ENCODE data around the gene PDLIM7.

Gene PDLIM7

DNA sequence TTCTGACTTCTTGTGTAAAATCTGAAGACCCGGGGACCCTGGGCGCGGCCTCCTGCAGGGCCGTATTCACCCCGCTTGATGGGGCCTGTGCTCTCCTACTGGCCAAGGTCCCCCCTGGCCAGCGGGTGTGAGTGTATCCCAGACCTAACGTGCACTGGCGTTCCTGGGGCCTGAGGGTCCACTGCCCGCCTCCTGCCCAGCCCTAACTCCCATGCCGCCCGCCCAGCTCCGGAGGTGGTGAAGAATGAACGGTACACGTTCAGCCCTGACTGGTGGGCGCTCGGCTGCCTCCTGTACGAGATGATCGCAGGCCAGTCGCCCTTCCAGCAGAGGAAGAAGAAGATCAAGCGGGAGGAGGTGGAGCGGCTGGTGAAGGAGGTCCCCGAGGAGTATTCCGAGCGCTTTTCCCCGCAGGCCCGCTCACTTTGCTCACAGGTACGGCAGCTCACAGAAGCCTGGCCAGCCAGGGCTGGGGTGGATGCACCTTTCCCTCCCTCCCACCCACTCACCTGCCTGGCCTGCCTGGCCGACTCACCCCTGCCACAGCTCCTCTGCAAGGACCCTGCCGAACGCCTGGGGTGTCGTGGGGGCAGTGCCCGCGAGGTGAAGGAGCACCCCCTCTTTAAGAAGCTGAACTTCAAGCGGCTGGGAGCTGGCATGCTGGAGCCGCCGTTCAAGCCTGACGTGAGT lies 61.4 kb downstream of the PDLIM7 start:
- no peak overlapping the region for H2AK5ac ChIP-seq (ENCODE audit: low read length, severe bottlenecking)
- H2AFZ ChIP-seq (ENCODE audit: low read depth, low read length) = no peak overlapping the region
- H2BK15ac ChIP-seq (ENCODE audit: low read depth, poor library complexity, severe bottlenecking) = no peak overlapping the region
- H3K4me3 ChIP-seq (ENCODE audit: insufficient read depth in 1 of 2, low read depth in 1 of 2, low read length in 2 of 2) = no peak overlapping the region
- H2BK120ac ChIP-seq (ENCODE audit: low read depth, low read length) = no peak overlapping the region
- peaks cover 9% of the 10 kb centered on the region for H3K79me1 ChIP-seq (replicated peaks; ENCODE audit: low read length, poor library complexity, severe bottlenecking)
- no peak overlapping the region for H4K91ac ChIP-seq (ENCODE audit: low read length)
- H2BK5ac ChIP-seq (ENCODE audit: low read depth, low read length, poor library complexity, severe bottlenecking) = no peak overlapping the region
- H3K36me3 ChIP-seq (ENCODE audit: control insufficient read depth in 1 of 2, insufficient read depth in 2 of 2, low read depth in 1 of 2, low read length in 2 of 2) = peaks cover 63 to 77% of the 10 kb centered on the region in 2 experiments
- H3K4ac ChIP-seq (ENCODE audit: low read depth in 1 of 2, low read length in 2 of 2) = no peak overlapping the region
- H3K14ac ChIP-seq (ENCODE audit: low read length in 2 of 2) = no peak overlapping the region
- no peak overlapping the region for H2BK12ac ChIP-seq (ENCODE audit: low read length in 2 of 2)
- no peak for DNase-seq
- no peak overlapping the region for H3K18ac ChIP-seq (ENCODE audit: low read depth in 1 of 2, low read length in 2 of 2)
- no peaks in the 10 kb centered on the region for H3K27me3 ChIP-seq (ENCODE audit: control insufficient read depth in 1 of 2, insufficient read depth in 1 of 2, low read length in 2 of 2)
- H3K27ac ChIP-seq (ENCODE audit: low read length, poor library complexity, severe bottlenecking) = no peak overlapping the region
- H3K4me1 ChIP-seq (ENCODE audit: control insufficient read depth, insufficient read depth, low read depth, low read length) = no peaks in the 10 kb centered on the region
- no peak overlapping the region for H3K23ac ChIP-seq (ENCODE audit: low read length in 2 of 2)
- H3K9ac ChIP-seq (ENCODE audit: low read length) = no peak overlapping the region
- no peaks in the 10 kb centered on the region for H3K9me3 ChIP-seq (ENCODE audit: control insufficient read depth, low read length)
- H3K4me2 ChIP-seq (ENCODE audit: low read length, poor library complexity, severe bottlenecking) = no peak overlapping the region
- peak overlapping the region; percentile 19 for H4K8ac ChIP-seq (ENCODE audit: low read length)
- WGBS = 97% methylated on average over 36 of the region's 37 CpGs

DNA sequence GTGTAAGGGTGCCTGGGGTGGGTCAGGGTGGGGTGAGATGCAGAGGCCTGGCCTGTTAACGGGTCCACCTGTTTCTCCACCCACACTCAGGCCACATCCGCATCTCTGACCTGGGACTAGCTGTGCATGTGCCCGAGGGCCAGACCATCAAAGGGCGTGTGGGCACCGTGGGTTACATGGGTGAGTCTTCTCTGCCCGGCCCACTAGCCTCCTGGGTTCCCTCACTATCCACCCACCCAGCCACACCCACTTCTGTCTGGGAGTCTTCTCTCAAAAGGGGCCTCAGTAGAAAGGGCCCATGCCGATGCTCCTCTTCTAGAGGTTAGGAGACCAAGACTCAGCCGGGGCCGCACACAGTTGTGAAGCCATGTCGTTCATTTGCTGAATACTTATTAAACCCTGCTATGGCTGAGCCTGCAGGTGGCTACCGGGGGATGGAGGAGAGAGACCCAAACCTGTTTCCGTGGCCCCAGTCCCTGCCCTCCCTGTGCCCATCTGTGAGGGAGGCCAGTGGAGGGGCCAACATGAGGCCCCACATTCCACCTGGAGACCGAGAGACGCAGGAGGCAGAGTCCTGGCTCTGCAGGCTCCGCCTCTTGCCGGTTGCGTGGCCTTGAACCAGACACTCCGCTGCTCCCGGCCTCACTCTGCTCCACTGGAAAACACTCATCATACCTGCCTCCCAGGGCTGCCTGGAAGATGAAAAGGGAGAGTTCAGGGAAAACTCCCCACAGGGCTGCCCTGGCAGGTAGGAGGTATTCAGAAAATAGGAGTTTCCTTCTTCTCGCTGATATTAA lies 62.3 kb downstream of the PDLIM7 start:
- no peak overlapping the region for H3K14ac ChIP-seq (ENCODE audit: low read length in 2 of 2)
- peaks cover 16% of the 10 kb centered on the region for H3K79me1 ChIP-seq (replicated peaks; ENCODE audit: low read length, poor library complexity, severe bottlenecking)
- no peaks in the 10 kb centered on the region for H3K27me3 ChIP-seq (ENCODE audit: control insufficient read depth in 1 of 2, insufficient read depth in 1 of 2, low read length in 2 of 2)
- 94% methylated on average over 18 of the region's 20 CpGs for WGBS
- DNase-seq = no peak
- no peak overlapping the region for H4K91ac ChIP-seq (ENCODE audit: low read length)
- no peaks in the 10 kb centered on the region for H3K9me3 ChIP-seq (ENCODE audit: control insufficient read depth, low read length)
- no peak overlapping the region for H3K4me2 ChIP-seq (ENCODE audit: low read length, poor library complexity, severe bottlenecking)
- H2BK120ac ChIP-seq (ENCODE audit: low read depth, low read length) = no peak overlapping the region
- no peak overlapping the region for H2AK5ac ChIP-seq (ENCODE audit: low read length, severe bottlenecking)
- H2BK15ac ChIP-seq (ENCODE audit: low read depth, poor library complexity, severe bottlenecking) = no peak overlapping the region
- no peaks in the 10 kb centered on the region for H3K4me1 ChIP-seq (ENCODE audit: control insufficient read depth, insufficient read depth, low read depth, low read length)
- no peak overlapping the region for H3K9ac ChIP-seq (ENCODE audit: low read length)
- peaks cover 69 to 77% of the 10 kb centered on the region in 2 experiments for H3K36me3 ChIP-seq (ENCODE audit: control insufficient read depth in 1 of 2, insufficient read depth in 2 of 2, low read depth in 1 of 2, low read length in 2 of 2)
- H4K8ac ChIP-seq (ENCODE audit: low read length) = no peak overlapping the region
- no peak overlapping the region for H2BK5ac ChIP-seq (ENCODE audit: low read depth, low read length, poor library complexity, severe bottlenecking)
- no peak overlapping the region for H3K4ac ChIP-seq (ENCODE audit: low read depth in 1 of 2, low read length in 2 of 2)
- H2BK12ac ChIP-seq (ENCODE audit: low read length in 2 of 2) = no peak overlapping the region
- H3K27ac ChIP-seq (ENCODE audit: low read length, poor library complexity, severe bottlenecking) = no peak overlapping the region
- no peak overlapping the region for H3K23ac ChIP-seq (ENCODE audit: low read length in 2 of 2)
- no peak overlapping the region for H3K18ac ChIP-seq (ENCODE audit: low read depth in 1 of 2, low read length in 2 of 2)
- no peak overlapping the region for H2AFZ ChIP-seq (ENCODE audit: low read depth, low read length)
- H3K4me3 ChIP-seq (ENCODE audit: insufficient read depth in 1 of 2, low read depth in 1 of 2, low read length in 2 of 2) = no peak overlapping the region

DNA sequence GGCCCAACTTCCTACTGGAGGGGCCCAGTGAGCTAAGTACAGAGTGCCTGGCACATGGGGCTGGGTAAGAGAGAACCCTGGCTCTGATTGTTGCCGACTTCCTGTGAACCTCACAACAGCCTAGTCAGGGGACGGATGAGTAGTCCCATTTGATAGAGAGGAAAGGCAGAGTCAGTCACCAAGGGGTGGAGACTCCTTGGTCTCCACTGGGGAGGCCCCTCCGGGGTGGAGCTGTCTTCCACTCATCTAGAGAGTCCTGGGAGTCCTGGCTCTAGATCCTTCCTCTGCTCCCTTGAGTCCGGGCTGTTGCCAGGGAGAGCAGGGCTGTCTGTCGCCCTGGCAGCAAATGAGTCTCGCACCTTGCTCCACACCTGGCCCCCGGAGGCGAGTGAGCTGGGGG lies 63.0 kb downstream of the PDLIM7 start:
- no peak overlapping the region for H3K4me3 ChIP-seq (ENCODE audit: insufficient read depth in 1 of 2, low read depth in 1 of 2, low read length in 2 of 2)
- WGBS = 93% methylated on average over 8 of the region's 8 CpGs
- no peak for DNase-seq
- H2BK120ac ChIP-seq (ENCODE audit: low read depth, low read length) = no peak overlapping the region
- H3K27me3 ChIP-seq (ENCODE audit: control insufficient read depth in 1 of 2, insufficient read depth in 1 of 2, low read length in 2 of 2) = no peaks in the 10 kb centered on the region
- H2BK15ac ChIP-seq (ENCODE audit: low read depth, poor library complexity, severe bottlenecking) = no peak overlapping the region
- no peak overlapping the region for H4K8ac ChIP-seq (ENCODE audit: low read length)
- no peak overlapping the region for H2BK5ac ChIP-seq (ENCODE audit: low read depth, low read length, poor library complexity, severe bottlenecking)
- H3K9ac ChIP-seq (ENCODE audit: low read length) = peak overlapping the region; percentile 2
- H3K79me1 ChIP-seq (replicated peaks; ENCODE audit: low read length, poor library complexity, severe bottlenecking) = peaks cover 21% of the 10 kb centered on the region
- peaks cover 69 to 78% of the 10 kb centered on the region in 2 experiments for H3K36me3 ChIP-seq (ENCODE audit: control insufficient read depth in 1 of 2, insufficient read depth in 2 of 2, low read depth in 1 of 2, low read length in 2 of 2)
- no peak overlapping the region for H4K91ac ChIP-seq (ENCODE audit: low read length)
- H2AK5ac ChIP-seq (ENCODE audit: low read length, severe bottlenecking) = no peak overlapping the region
- no peaks in the 10 kb centered on the region for H3K9me3 ChIP-seq (ENCODE audit: control insufficient read depth, low read length)
- no peak overlapping the region for H3K4ac ChIP-seq (ENCODE audit: low read depth in 1 of 2, low read length in 2 of 2)
- no peak overlapping the region for H3K14ac ChIP-seq (ENCODE audit: low read length in 2 of 2)
- H3K4me1 ChIP-seq (ENCODE audit: control insufficient read depth, insufficient read depth, low read depth, low read length) = peaks cover 2% of the 10 kb centered on the region
- no peak overlapping the region for H3K23ac ChIP-seq (ENCODE audit: low read length in 2 of 2)
- H3K4me2 ChIP-seq (ENCODE audit: low read length, poor library complexity, severe bottlenecking) = no peak overlapping the region
- H2BK12ac ChIP-seq (ENCODE audit: low read length in 2 of 2) = no peak overlapping the region
- H3K18ac ChIP-seq (ENCODE audit: low read depth in 1 of 2, low read length in 2 of 2) = no peak overlapping the region
- no peak overlapping the region for H3K27ac ChIP-seq (ENCODE audit: low read length, poor library complexity, severe bottlenecking)
- H2AFZ ChIP-seq (ENCODE audit: low read depth, low read length) = no peak overlapping the region

DNA sequence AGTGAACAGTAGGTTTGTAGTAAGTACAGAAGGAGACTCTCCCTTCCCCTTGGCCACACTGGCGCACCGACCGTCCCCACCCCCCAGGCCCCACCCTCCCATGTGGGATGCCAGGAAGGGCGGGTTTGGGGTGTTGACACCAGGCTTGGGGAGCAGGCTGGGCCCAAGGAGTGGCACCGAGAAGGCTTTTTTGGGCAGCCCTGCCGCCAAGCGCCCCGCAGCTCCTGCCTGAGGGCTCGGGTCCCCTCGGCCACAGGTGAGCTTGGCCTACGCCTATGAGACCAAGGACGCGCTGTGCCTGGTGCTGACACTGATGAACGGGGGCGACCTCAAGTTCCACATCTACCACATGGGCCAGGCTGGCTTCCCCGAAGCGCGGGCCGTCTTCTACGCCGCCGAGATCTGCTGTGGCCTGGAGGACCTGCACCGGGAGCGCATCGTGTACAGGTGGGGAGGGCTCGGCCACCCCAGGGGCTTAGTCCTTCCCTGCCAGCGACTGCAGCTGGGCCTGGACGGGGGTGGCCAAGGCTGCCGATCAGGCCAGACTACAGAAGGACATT lies 63.7 kb downstream of the PDLIM7 start:
- H3K4ac ChIP-seq (ENCODE audit: low read depth in 1 of 2, low read length in 2 of 2) = no peak overlapping the region
- H4K8ac ChIP-seq (ENCODE audit: low read length) = no peak overlapping the region
- no peak overlapping the region for H2AK5ac ChIP-seq (ENCODE audit: low read length, severe bottlenecking)
- WGBS = 97% methylated on average over 26 of the region's 29 CpGs
- no peak overlapping the region for H4K91ac ChIP-seq (ENCODE audit: low read length)
- peak overlapping the region; percentile 2 for H3K9ac ChIP-seq (ENCODE audit: low read length)
- H2BK12ac ChIP-seq (ENCODE audit: low read length in 2 of 2) = no peak overlapping the region
- no peak overlapping the region for H3K4me2 ChIP-seq (ENCODE audit: low read length, poor library complexity, severe bottlenecking)
- no peak overlapping the region for H3K14ac ChIP-seq (ENCODE audit: low read length in 2 of 2)
- H3K4me1 ChIP-seq (ENCODE audit: control insufficient read depth, insufficient read depth, low read depth, low read length) = peaks cover 6% of the 10 kb centered on the region
- DNase-seq = no peak
- no peak overlapping the region for H2BK5ac ChIP-seq (ENCODE audit: low read depth, low read length, poor library complexity, severe bottlenecking)
- peak overlapping the region in 1 of 2 experiments; percentile 70 for H3K23ac ChIP-seq (ENCODE audit: low read length in 2 of 2)
- peaks cover 66 to 78% of the 10 kb centered on the region in 2 experiments for H3K36me3 ChIP-seq (ENCODE audit: control insufficient read depth in 1 of 2, insufficient read depth in 2 of 2, low read depth in 1 of 2, low read length in 2 of 2)
- H2BK120ac ChIP-seq (ENCODE audit: low read depth, low read length) = no peak overlapping the region
- no peak overlapping the region for H3K18ac ChIP-seq (ENCODE audit: low read depth in 1 of 2, low read length in 2 of 2)
- H3K4me3 ChIP-seq (ENCODE audit: insufficient read depth in 1 of 2, low read depth in 1 of 2, low read length in 2 of 2) = no peak overlapping the region
- H3K27me3 ChIP-seq (ENCODE audit: control insufficient read depth in 1 of 2, insufficient read depth in 1 of 2, low read length in 2 of 2) = no peaks in the 10 kb centered on the region
- H2AFZ ChIP-seq (ENCODE audit: low read depth, low read length) = no peak overlapping the region
- no peak overlapping the region for H2BK15ac ChIP-seq (ENCODE audit: low read depth, poor library complexity, severe bottlenecking)
- H3K9me3 ChIP-seq (ENCODE audit: control insufficient read depth, low read length) = no peaks in the 10 kb centered on the region
- H3K27ac ChIP-seq (ENCODE audit: low read length, poor library complexity, severe bottlenecking) = no peak overlapping the region
- H3K79me1 ChIP-seq (replicated peaks; ENCODE audit: low read length, poor library complexity, severe bottlenecking) = peaks cover 26% of the 10 kb centered on the region

All from mesenchymal stem cell (in vitro differentiated cells and primary cell).